H1 (cell line): Measurements from ENCODE around the gene MTHFD1. TPM values are rescaled to one million over a fixed set of nuclear protein-coding genes. Genes with fewer than 3 reads are reported as not detected.

Source experiments
- CTCF ChIA-PET: fragments of 300-600 bp; sonication (Branson Sonifier 250); formaldehyde crosslinking; loops from one replicate; lab custom pipeline; 2021; ENCODE audit not compliant: partially characterized antibody; lab: Charles Lee
- POLR2A ChIA-PET: fragments of 300-600 bp; sonication (Branson Sonifier 250); formaldehyde crosslinking; loops from one replicate; lab custom pipeline; 2021; ENCODE audit warnings: inconsistent platforms; ENCODE audit not compliant: partially characterized antibody; lab: Charles Lee
- DNase-seq, 2 experiments: peaks; one replicate each; pipeline versions ENCODE4 v3.0.0 to v3.0.0-alpha.2; 2010 to 2022; ENCODE audit warnings: low spot score in 2 of 2, low read depth in 1 of 2, mixed read lengths in 1 of 2
- FAIRE-seq: peaks from 2 replicates; lab custom pipeline; 2011; peaks lifted over from hg19 to GRCh38; lab: Jason Lieb, UNC
- H2AFZ ChIP-seq: 2 replicates; pipeline ENCODE4 v1.8.1; 2012; ENCODE audit warnings: low read length, inconsistent platforms
- H2AK5ac ChIP-seq: 2 replicates; pipeline ENCODE4 v1.6.1; 2013; ENCODE audit warnings: low read depth, low read length
- H2BK120ac ChIP-seq: replicated peaks from 2 replicates; pipeline ENCODE3; 2013; ENCODE audit warnings: low read depth, low read length, inconsistent platforms
- H2BK12ac ChIP-seq: 2 replicates; pipeline ENCODE4 v1.6.1; 2013; ENCODE audit warnings: low read depth, low read length
- H2BK15ac ChIP-seq: 2 replicates; pipeline ENCODE4 v1.6.1; 2013; ENCODE audit warnings: low read length
- H2BK20ac ChIP-seq: 2 replicates; pipeline ENCODE4 v1.6.1; 2013; ENCODE audit warnings: low read length
- H2BK5ac ChIP-seq: 2 replicates; pipeline ENCODE4 v1.6.1; 2013; ENCODE audit warnings: low read depth, low read length
- H3K14ac ChIP-seq: 2 replicates; pipeline ENCODE4 v1.6.1; 2013; ENCODE audit warnings: inconsistent platforms; ENCODE audit not compliant: insufficient read length
- H3K18ac ChIP-seq: 2 replicates; pipeline ENCODE4 v1.6.1; 2013; ENCODE audit warnings: low read length; ENCODE audit errors: extremely low read depth
- H3K23ac ChIP-seq: 2 replicates; pipeline ENCODE4 v1.6.1; 2013; ENCODE audit warnings: inconsistent platforms; ENCODE audit not compliant: insufficient read length
- H3K23me2 ChIP-seq: 2 replicates; pipeline ENCODE4 v1.6.1; 2013; ENCODE audit warnings: low read depth, low read length
- H3K27ac ChIP-seq: 2 replicates; pipeline ENCODE4 v1.6.1; 2011; ENCODE audit warnings: low read depth, low read length, inconsistent platforms
- H3K27me3 ChIP-seq, 4 experiments: replicated peaks in 1 of 4; 1 replicate in 1 of 4; 2 replicates in 3 of 4; pipeline versions ENCODE4 v1.6.1 to v1.8.1; 2011 to 2013; ENCODE audit warnings: low read length in 3 of 4, mild to moderate bottlenecking in 3 of 4, inconsistent platforms in 2 of 4, mixed read lengths in 2 of 4, moderate library complexity in 1 of 4; ENCODE audit not compliant: control insufficient read depth in 3 of 4, insufficient read depth in 3 of 4; ENCODE audit errors: extremely low read depth in 1 of 4
- H3K36me3 ChIP-seq, 4 experiments: 2 replicates each; pipeline versions ENCODE4 v1.6.1 to v1.8.1; 2011 to 2013; ENCODE audit warnings: mild to moderate bottlenecking in 4 of 4, low read length in 3 of 4, moderate library complexity in 2 of 4, control low read depth in 1 of 4, inconsistent platforms in 1 of 4; ENCODE audit not compliant: insufficient read depth in 4 of 4, control insufficient read depth in 2 of 4
- H3K4ac ChIP-seq: replicated peaks from 2 replicates; pipeline ENCODE3; 2013; ENCODE audit warnings: low read length, low read depth, mixed read lengths, inconsistent platforms; ENCODE audit not compliant: insufficient read length
- H3K4me1 ChIP-seq, 4 experiments: replicated peaks in 1 of 4; 1 replicate in 1 of 4; 2 replicates in 3 of 4; pipeline versions ENCODE4 v1.6.1 to v1.8.1; 2011 to 2013; ENCODE audit warnings: low read length in 3 of 4, inconsistent platforms in 2 of 4, mixed read lengths in 1 of 4; ENCODE audit not compliant: insufficient read depth in 4 of 4, control insufficient read depth in 3 of 4
- H3K4me2 ChIP-seq, 2 experiments: 2 replicates each; pipeline versions ENCODE4 v1.6.1 to v1.8.1; 2011 to 2013; ENCODE audit warnings: low read depth in 2 of 2, low read length in 2 of 2, control low read depth in 1 of 2, inconsistent platforms in 1 of 2, mild to moderate bottlenecking in 1 of 2; ENCODE audit not compliant: insufficient read depth in 1 of 2
- H3K4me3 ChIP-seq, 4 experiments: fragments of 200-600, 300-600 bp in 1 of 4; sonication (generic), shearing (Covaris generic), sonication (Bioruptor Twin) in 1 of 4; 2 replicates each; pipeline versions ENCODE4 v1.5.1 to v1.8.1; 2011 to 2016; ENCODE audit warnings: low read length in 4 of 4, low read depth in 3 of 4, control low read depth in 2 of 4, inconsistent platforms in 2 of 4, mild to moderate bottlenecking in 2 of 4, mixed read lengths in 1 of 4, moderate library complexity in 1 of 4; ENCODE audit not compliant: insufficient read depth in 2 of 4; ENCODE audit errors: extremely low read depth in 1 of 4
- H3K56ac ChIP-seq: replicated peaks from 2 replicates; pipeline ENCODE3; 2013; ENCODE audit warnings: low read depth, mild to moderate bottlenecking, mixed read lengths, low read length, inconsistent platforms; ENCODE audit not compliant: insufficient read length
- H3K79me1 ChIP-seq: 2 replicates; pipeline ENCODE4 v1.6.1; 2013; ENCODE audit warnings: low read depth, low read length, control low read depth
- H3K79me2 ChIP-seq, 2 experiments: 2 replicates each; pipeline versions ENCODE4 v1.6.1 to v1.8.1; 2012 to 2013; ENCODE audit warnings: low read length in 2 of 2, mild to moderate bottlenecking in 2 of 2, inconsistent platforms in 1 of 2; ENCODE audit not compliant: insufficient read depth in 2 of 2, control insufficient read depth in 1 of 2
- H3K9ac ChIP-seq, 4 experiments: replicated peaks in 1 of 4; 1 replicate in 1 of 4; 2 replicates in 3 of 4; pipeline versions ENCODE4 v1.6.1 to v1.8.1; 2011 to 2013; ENCODE audit warnings: low read depth in 3 of 4, low read length in 3 of 4, control low read depth in 2 of 4, mild to moderate bottlenecking in 2 of 4, moderate library complexity in 2 of 4, inconsistent platforms in 1 of 4; ENCODE audit errors: extremely low read depth in 1 of 4
- H3K9me3 ChIP-seq, 2 experiments: 2 replicates each; pipeline versions ENCODE4 v1.6.1 to v1.8.1; 2012 to 2013; ENCODE audit warnings: mild to moderate bottlenecking in 2 of 2, moderate library complexity in 2 of 2, control low read depth in 1 of 2, inconsistent platforms in 1 of 2, low read depth in 1 of 2, low read length in 1 of 2, mixed read lengths in 1 of 2; ENCODE audit not compliant: insufficient read depth in 2 of 2
- H4K20me1 ChIP-seq, 2 experiments: replicated peaks in 1 of 2; 2 replicates each; pipeline versions ENCODE3 to v1.8.1; 2011 to 2013; ENCODE audit warnings: inconsistent platforms in 2 of 2, low read length in 2 of 2, mild to moderate bottlenecking in 1 of 2; ENCODE audit not compliant: insufficient read depth in 2 of 2, control insufficient read depth in 1 of 2
- H4K5ac ChIP-seq: 2 replicates; pipeline ENCODE4 v1.6.1; 2013; ENCODE audit warnings: low read length, low read depth, mixed read lengths, inconsistent platforms; ENCODE audit not compliant: insufficient read length
- H4K8ac ChIP-seq: 2 replicates; pipeline ENCODE4 v1.8.0; 2013; ENCODE audit warnings: mild to moderate bottlenecking, moderate library complexity, low read length, inconsistent platforms; ENCODE audit not compliant: insufficient read depth; ENCODE audit errors: extremely low read depth
- H4K91ac ChIP-seq: replicated peaks from 2 replicates; pipeline ENCODE3; 2013; ENCODE audit warnings: low read length, mixed read lengths, inconsistent platforms; ENCODE audit not compliant: insufficient read length
- ASH2L ChIP-seq: fragments of 200-600, 300-600 bp; sonication (generic); IDR thresholded peaks from one replicate; pipeline ENCODE4 v1.7.1; 2017; ENCODE audit warnings: low read length
- ATF3 ChIP-seq: IDR thresholded peaks from 2 replicates; pipeline ENCODE4 v1.6.1; 2011; ENCODE audit warnings: low read depth, mild to moderate bottlenecking, low read length; ENCODE audit not compliant: insufficient read depth
- CBX8 ChIP-seq: fragments of 300-800, 300-1000 bp; sonication (generic); IDR thresholded peaks from 2 replicates; pipeline ENCODE4 v1.7.1; 2016; ENCODE audit warnings: low read depth, low read length, borderline replicate concordance
- EZH2 ChIP-seq: fragments of 200-600 bp; sonication (generic); IDR thresholded peaks from 2 replicates; pipeline ENCODE4 v1.7.1; 2012; ENCODE audit warnings: low read depth, mild to moderate bottlenecking, moderate library complexity, low read length, inconsistent platforms; ENCODE audit not compliant: severe bottlenecking
- GABPA ChIP-seq: IDR thresholded peaks from 2 replicates; pipeline ENCODE4 v1.6.1; 2011; ENCODE audit warnings: mild to moderate bottlenecking, low read length, moderate library complexity, borderline replicate concordance; ENCODE audit not compliant: insufficient read depth
- KDM4A ChIP-seq: IDR thresholded peaks from one replicate; pipeline ENCODE4 v1.7.1; 2012; ENCODE audit warnings: low read depth, mild to moderate bottlenecking, moderate library complexity, low read length, inconsistent platforms; ENCODE audit not compliant: severe bottlenecking
- NANOG ChIP-seq: IDR thresholded peaks from 2 replicates; pipeline ENCODE4 v1.6.1; 2011; ENCODE audit warnings: low read length, low read depth, mild to moderate bottlenecking, inconsistent platforms; ENCODE audit not compliant: insufficient read depth, poor library complexity, severe bottlenecking
- RBBP5 ChIP-seq: IDR thresholded peaks from 2 replicates; pipeline ENCODE4 v1.7.1; 2012; ENCODE audit warnings: low read depth, mild to moderate bottlenecking, inconsistent platforms, low read length, moderate library complexity, borderline replicate concordance
- RXRA ChIP-seq: IDR thresholded peaks from 2 replicates; pipeline ENCODE4 v1.6.1; 2011; ENCODE audit warnings: low read depth, mild to moderate bottlenecking, low read length, moderate library complexity; ENCODE audit not compliant: insufficient read depth
- SP2 ChIP-seq: IDR thresholded peaks from 2 replicates; pipeline ENCODE4 v1.6.1; 2012; ENCODE audit warnings: mild to moderate bottlenecking, low read length, inconsistent platforms
- SUZ12 ChIP-seq: fragments of 200-600 bp; sonication (generic); IDR thresholded peaks from 2 replicates; pipeline ENCODE4 v1.6.1; 2012; ENCODE audit warnings: mild to moderate bottlenecking, inconsistent platforms, low read length, moderate library complexity, mixed read lengths
- WGBS, 2 experiments: shearing (Covaris generic) in 1 of 2; methylation state at CpG; one replicate each; pipeline versions ENCODE4 v1.1.6 to v1.1.7; 2013 to 2015; ENCODE audit warnings: low lambda C conversion rate in 2 of 2, mixed read lengths in 2 of 2, inconsistent platforms in 1 of 2, low coverage in 1 of 2, missing lambda C conversion rate in 1 of 2; ENCODE audit not compliant: insufficient replicate concordance in 2 of 2, insufficient coverage in 1 of 2, insufficient read length in 1 of 2; ENCODE audit errors: extremely low coverage in 1 of 2, missing lambda C conversion rate in 1 of 2; 5-methylcytosine and 5-hydroxymethylcytosine counted together
- polyA plus RNA-seq, 7 experiments: library from polyadenylated mRNA; depleted of rRNA in 3 of 7; stranded (reverse) in 5 of 7; unstranded in 2 of 7; fragments of >200 nt in 5 of 7; fragments of 200-250 nt in 2 of 7; gene quantifications; 1 replicate in 5 of 7; 2 replicates in 1 of 7; 4 replicates in 1 of 7; pipeline versions ENCODE4 v1.2.1 to v1.2.3, GENCODE V29; 2011 to 2013; ENCODE audit warnings: missing spikeins in 2 of 7, mixed read lengths in 2 of 7
- total RNA-seq: library from RNA; stranded (reverse); fragmentation: NEBNext Ultra II Directional; extraction: Animal tissue kit (Norgen Biotek cat#: 25700); gene quantifications from 2 replicates; pipeline ENCODE4 v1.2.1, GENCODE V29; 2021

MTHFD1 gene
- total and polyA plus RNA-seq, 2 of the 8 experiments (the other 6 are each of a cell fraction or from before 2014, with no cell fraction given), result 79.7 to 332 TPM

DNA sequence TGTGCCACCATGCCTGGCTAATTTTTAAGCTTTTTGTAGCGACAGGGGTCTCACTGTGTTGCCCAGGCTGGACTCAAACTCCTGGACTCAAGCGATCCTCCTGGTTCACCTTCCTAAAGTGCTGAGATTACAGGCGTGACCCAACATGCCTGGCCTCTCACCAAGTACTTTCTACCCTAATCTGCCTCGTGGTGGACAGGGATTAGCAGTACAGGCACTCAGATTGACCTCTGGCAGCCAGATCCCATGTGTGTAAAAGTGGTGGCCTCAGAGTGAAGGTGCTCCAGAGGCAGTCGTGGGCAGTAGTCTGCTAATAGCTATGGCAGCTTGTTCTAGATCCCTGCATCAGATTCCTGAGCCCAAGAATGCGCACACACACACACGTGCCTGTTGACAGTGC lies 30.9 kb downstream of the MTHFD1 start:
- H3K4me3 ChIP-seq, result no peak overlapping the region
- no peak overlapping the region for H4K5ac ChIP-seq
- no peaks in the 10 kb centered on the region for H3K4me1 ChIP-seq
- H3K9me3 ChIP-seq, result no peaks in the 10 kb centered on the region
- no peak overlapping the region for H2BK5ac ChIP-seq
- no peak overlapping the region for H2BK20ac ChIP-seq
- H2BK15ac ChIP-seq, result no peak overlapping the region
- DNase-seq (no peak), FAIRE-seq (no peak)
- H4K20me1 ChIP-seq, result peaks cover 0 to 3% of the 10 kb centered on the region in 2 experiments
- H3K23ac ChIP-seq, result no peak overlapping the region
- H2BK12ac ChIP-seq, result no peak overlapping the region
- no peak overlapping the region for H3K9ac ChIP-seq
- H3K79me2 ChIP-seq, result no peaks in the 10 kb centered on the region
- TF ChIP-seq SP2 (no peak), GABPA (no peak), ATF3 (no peak), KDM4A (no peak), ASH2L (no peak), NANOG (no peak), CBX8 (no peak), RXRA (no peak), EZH2 (no peak), SUZ12 (no peak), RBBP5 (no peak)
- no peaks in the 10 kb centered on the region for H3K23me2 ChIP-seq
- H3K4me2 ChIP-seq, result no peak overlapping the region
- peak overlapping the region; percentile 37; the same call in 1 of the 2 replicates for H4K8ac ChIP-seq
- H3K36me3 ChIP-seq, result peaks cover 17 to 84% (median 69%) of the 10 kb centered on the region in 4 experiments
- no peaks in the 10 kb centered on the region for H3K27me3 ChIP-seq
- no peak overlapping the region for H2AK5ac ChIP-seq
- H3K27ac ChIP-seq, result no peak overlapping the region
- WGBS, 2 experiments, result 88% methylated on average over 7 of the region's 7 CpGs; no CpG with 5 or more reads in 1 of the 2 experiments
- no peak overlapping the region for H3K14ac ChIP-seq
- H3K18ac ChIP-seq, result no peak overlapping the region
- no peak overlapping the region for H4K91ac ChIP-seq
- H2BK120ac ChIP-seq, result no peak overlapping the region
- no peak overlapping the region for H3K4ac ChIP-seq
- no peak overlapping the region for H3K56ac ChIP-seq
- 0 out of 2 replicates have a peak, but pooled peaks cover 3% of the 10 kb centered on the region for H3K79me1 ChIP-seq
- ChIA-PET CTCF (interaction anchor here (0.5 to 7.6 kb wide), 6 partner anchors 12 to 959 kb away, joined by 3 to 74 read pairs (median 4); no protein-coding TSS in a partner anchor), POLR2A (interaction anchor here (1.0 to 2.5 kb wide), 3 partner anchors 9 to 21 kb away, joined by 3 to 6 read pairs (median 4); no protein-coding TSS in a partner anchor)
- H2AFZ ChIP-seq, result no peak overlapping the region
